PC-3 (cell line): ENCODE results near the gene PSMB4. TPM values are rescaled to one million over a fixed set of nuclear protein-coding genes. Genes with fewer than 3 reads are reported as not detected.
"Not testable (repeated sequence)": the region's sequence is repeated elsewhere in the genome, so short reads cannot be mapped to it uniquely, and the experiment has no call there.

Experiments used
- ATAC-seq: fragments of 200-7000 bp; cut with Tn5 transposase; 2 replicates; pipeline ENCODE4 v1.9.1; 2020; ENCODE audit warnings: mild to moderate bottlenecking, moderate library complexity
- BruUV-seq: library from RNA; stranded (reverse); fragments of 400-500 nt; replicated peaks from 2 replicates; lab custom pipeline; 2021; lab: Mats Ljungman, UMichigan
- CTCF ChIA-PET: fragments of 300-600 bp; sonication (Branson Sonifier 250); formaldehyde crosslinking; loops from one replicate; lab custom pipeline; 2022; ENCODE audit warnings: antibody characterized with exemption; lab: Charles Lee
- POLR2A ChIA-PET: fragments of 300-600 bp; sonication (Branson Sonifier 250); formaldehyde crosslinking; loops from one replicate; lab custom pipeline; 2022; ENCODE audit warnings: antibody characterized with exemption; ENCODE audit not compliant: unreplicated experiment; lab: Charles Lee
- DNase-seq: peaks from one replicate; pipeline ENCODE4 v3.0.0-alpha.2; 2015
- H2AFZ ChIP-seq: fragments of 300-600 bp; sonication (generic); 2 replicates; pipeline ENCODE4 v1.6.0; 2016; ENCODE audit warnings: antibody characterized with exemption, low read length
- H3F3A ChIP-seq: fragments of 300-600 bp; sonication (generic); one replicate; pipeline ENCODE4 v1.6.0; 2017; ENCODE audit warnings: antibody characterized with exemption, low read length, control low read depth, mild to moderate bottlenecking; ENCODE audit not compliant: unreplicated experiment
- H3K27ac ChIP-seq: fragments of 300-600 bp; sonication (generic); 2 replicates; pipeline ENCODE4 v1.5.1; 2016; ENCODE audit warnings: mild to moderate bottlenecking, low read length
- H3K27me3 ChIP-seq: fragments of 300-600 bp; sonication (generic); 2 replicates; pipeline ENCODE4 v1.6.1; 2016; ENCODE audit warnings: low read length, mixed read lengths
- H3K36me3 ChIP-seq: fragments of 300-600 bp; sonication (generic); 2 replicates; pipeline ENCODE4 v1.6.1; 2016; ENCODE audit warnings: low read depth, mixed run types, low read length, mixed read lengths
- H3K4me1 ChIP-seq: fragments of 300-600 bp; sonication (generic); 2 replicates; pipeline ENCODE4 v1.5.1; 2016; ENCODE audit warnings: low read length; ENCODE audit not compliant: insufficient read depth
- H3K4me2 ChIP-seq: fragments of 300-600 bp; sonication (generic); 2 replicates; pipeline ENCODE4 v1.6.0; 2016; ENCODE audit warnings: low read length
- H3K4me3 ChIP-seq: fragments of 300-600 bp; sonication (generic); 2 replicates; pipeline ENCODE4 v1.5.1; 2016; ENCODE audit warnings: mild to moderate bottlenecking, low read length, mixed read lengths
- H3K79me2 ChIP-seq: fragments of 300-600 bp; sonication (generic); 2 replicates; pipeline ENCODE4 v1.6.1; 2017; ENCODE audit warnings: low read length, mixed read lengths
- H3K9ac ChIP-seq: fragments of 300-600 bp; sonication (generic); 2 replicates; pipeline ENCODE4 v1.6.0; 2016; ENCODE audit warnings: mild to moderate bottlenecking, low read length
- H3K9me2 ChIP-seq: fragments of 300-600 bp; sonication (generic); replicated peaks from 2 replicates; pipeline ENCODE4 v1.6.1; 2016; ENCODE audit warnings: mixed run types, low read length, mixed read lengths
- H3K9me3 ChIP-seq: fragments of 300-600 bp; sonication (generic); 2 replicates; pipeline ENCODE4 v1.6.1; 2016; ENCODE audit warnings: low read length, mixed read lengths
- H4K20me1 ChIP-seq: fragments of 300-600 bp; sonication (generic); 2 replicates; pipeline ENCODE4 v1.6.1; 2016; ENCODE audit warnings: low read length, mixed read lengths
- CTCF ChIP-seq: fragments of 300-600 bp; sonication (generic); conservative IDR thresholded peaks from 2 replicates; pipeline ENCODE4 v1.5.1; 2017; ENCODE audit warnings: antibody characterized with exemption, low read depth, mild to moderate bottlenecking, low read length
- EZH2 ChIP-seq: fragments of 300-600 bp; sonication (generic); IDR thresholded peaks from one replicate; pipeline ENCODE4 v1.6.1; 2017; ENCODE audit warnings: antibody characterized with exemption, mild to moderate bottlenecking, low read length; ENCODE audit not compliant: unreplicated experiment
- EZH2phosphoT487 ChIP-seq: fragments of 300-600 bp; sonication (generic); IDR thresholded peaks from 2 replicates; pipeline ENCODE4 v1.6.1; 2018; ENCODE audit warnings: mild to moderate bottlenecking, antibody characterized with exemption, low read length, borderline replicate concordance
- intact Hi-C: fragments of 100-400 bp; cut with micrococcal nuclease; formaldehyde crosslinking; loops from 2 replicates; pipeline ENCODE4 v1.9.0; 2023
- total RNA-seq: library from RNA; depleted of rRNA; stranded (reverse); fragments of >200 nt; gene quantifications from 2 replicates; pipeline ENCODE4 v1.2.3, GENCODE V29; 2014

Gene PSMB4
- total RNA-seq, 1 experiment from 2014 or later: 818 TPM

GRCh38 chr1:151435174-151435573 lies 35.8 kb downstream of the PSMB4 start:
- Histone ChIP-seq H3F3A (peaks cover 3% of the 10 kb centered on the region), H3K79me2 (peaks cover 87% of the 10 kb centered on the region), H3K27me3 (no peaks in the 10 kb centered on the region), H3K27ac (no peak overlapping the region), H3K4me1 (peaks cover 12% of the 10 kb centered on the region), H3K9ac (no peak overlapping the region), H3K4me3 (no peak overlapping the region), H4K20me1 (peaks cover 4% of the 10 kb centered on the region; the same call in 1 of the 2 replicates), H3K9me2 (no peaks in the 10 kb centered on the region), H3K9me3 (no peaks in the 10 kb centered on the region), H3K4me2 (peak overlapping the region; percentile 1; the same call in 1 of the 2 replicates), H3K36me3 (peaks cover 5% of the 10 kb centered on the region), H2AFZ (no peak overlapping the region)
- POLR2A ChIA-PET: interaction anchor here (0.7 kb wide), 2 partner anchors 63 to 153 kb away, joined by 4 to 9 read pairs; partner anchors contain the start of gene ZNF687
- no TSS peak for BruUV-seq
- TF ChIP-seq EZH2: no peak
- TF ChIP-seq EZH2phosphoT487: no peak
- no peak for TF ChIP-seq CTCF
- DNase-seq (peak; percentile 35), ATAC-seq (peak; percentile 88)
- intact Hi-C loops: no loop called here
- CTCF ChIA-PET: interaction anchor here (0.6 to 0.7 kb wide), 2 partner anchors 76 to 193 kb away, joined by 3 read pairs; partner anchors contain the start of gene CGN

- ChIA-PET CTCF (no interaction called here), POLR2A (no interaction called here)
- TF ChIP-seq EZH2phosphoT487: no peak
- no peak for TF ChIP-seq CTCF
- no peak for TF ChIP-seq EZH2
- Histone ChIP-seq H3K79me2 (peaks cover 94% of the 10 kb centered on the region), H3K4me1 (peaks cover 12% of the 10 kb centered on the region), H3K4me3 (no peak overlapping the region), H4K20me1 (peaks cover 4% of the 10 kb centered on the region; the same call in 1 of the 2 replicates), H3K9me3 (no peaks in the 10 kb centered on the region), H3F3A (peaks cover 3% of the 10 kb centered on the region), H2AFZ (no peak overlapping the region), H3K9ac (no peak overlapping the region), H3K27me3 (no peaks in the 10 kb centered on the region), H3K36me3 (peaks cover 12% of the 10 kb centered on the region), H3K9me2 (no peaks in the 10 kb centered on the region), H3K4me2 (no peak overlapping the region), H3K27ac (no peak overlapping the region)
- intact Hi-C loops: no loop called here
- no peak for ATAC-seq
- no TSS peak for BruUV-seq
- no peak for DNase-seq
These were observed 37.6 kb downstream of the PSMB4 start for GRCh38 chr1:151436985-151437384.

GRCh38 chr1:151437396-151437795 lies 38.0 kb downstream of the PSMB4 start:
- peaks cover 94% of the 10 kb centered on the region for H3K79me2 ChIP-seq
- H3K9ac ChIP-seq, H3K27ac ChIP-seq, H3K4me2 ChIP-seq, H3K4me3 ChIP-seq, BruUV-seq, CTCF ChIA-PET, DNase-seq, H2AFZ ChIP-seq, H3K9me3 ChIP-seq, H3K9me2 ChIP-seq, H3F3A ChIP-seq, POLR2A ChIA-PET, H4K20me1 ChIP-seq, ATAC-seq, H3K27me3 ChIP-seq, intact Hi-C loops: not testable (repeated sequence)
- peaks cover 12% of the 10 kb centered on the region for H3K4me1 ChIP-seq
- H3K36me3 ChIP-seq: peaks cover 12% of the 10 kb centered on the region
